ENCODE measurements around the gene SLC16A5.

SLC16A5 gene

GRCh38 chr17:75086496-75087181, 1.1 kb upstream of the SLC16A5 start:
- Histone ChIP-seq H3K9me3 (ENCODE audit: low read length) (no peaks in the 10 kb centered on the region), H3K36me3 (ENCODE audit: insufficient read depth, low read length) (no peaks in the 10 kb centered on the region), H2AFZ (ENCODE audit: low read depth, low read length) (no peak overlapping the region), H3K4me3 (ENCODE audit: low read length) (no peak overlapping the region), H3K27me3 (ENCODE audit: insufficient read depth, low read length) (no peaks in the 10 kb centered on the region), H3K4me1 (ENCODE audit: insufficient read depth, low read length) (peaks cover 15% of the 10 kb centered on the region)

GRCh38 chr17:75087182-75087557, 584 bp upstream of the SLC16A5 start:
- H3K4me3 ChIP-seq (ENCODE audit: low read length) = no peak overlapping the region

DNA sequence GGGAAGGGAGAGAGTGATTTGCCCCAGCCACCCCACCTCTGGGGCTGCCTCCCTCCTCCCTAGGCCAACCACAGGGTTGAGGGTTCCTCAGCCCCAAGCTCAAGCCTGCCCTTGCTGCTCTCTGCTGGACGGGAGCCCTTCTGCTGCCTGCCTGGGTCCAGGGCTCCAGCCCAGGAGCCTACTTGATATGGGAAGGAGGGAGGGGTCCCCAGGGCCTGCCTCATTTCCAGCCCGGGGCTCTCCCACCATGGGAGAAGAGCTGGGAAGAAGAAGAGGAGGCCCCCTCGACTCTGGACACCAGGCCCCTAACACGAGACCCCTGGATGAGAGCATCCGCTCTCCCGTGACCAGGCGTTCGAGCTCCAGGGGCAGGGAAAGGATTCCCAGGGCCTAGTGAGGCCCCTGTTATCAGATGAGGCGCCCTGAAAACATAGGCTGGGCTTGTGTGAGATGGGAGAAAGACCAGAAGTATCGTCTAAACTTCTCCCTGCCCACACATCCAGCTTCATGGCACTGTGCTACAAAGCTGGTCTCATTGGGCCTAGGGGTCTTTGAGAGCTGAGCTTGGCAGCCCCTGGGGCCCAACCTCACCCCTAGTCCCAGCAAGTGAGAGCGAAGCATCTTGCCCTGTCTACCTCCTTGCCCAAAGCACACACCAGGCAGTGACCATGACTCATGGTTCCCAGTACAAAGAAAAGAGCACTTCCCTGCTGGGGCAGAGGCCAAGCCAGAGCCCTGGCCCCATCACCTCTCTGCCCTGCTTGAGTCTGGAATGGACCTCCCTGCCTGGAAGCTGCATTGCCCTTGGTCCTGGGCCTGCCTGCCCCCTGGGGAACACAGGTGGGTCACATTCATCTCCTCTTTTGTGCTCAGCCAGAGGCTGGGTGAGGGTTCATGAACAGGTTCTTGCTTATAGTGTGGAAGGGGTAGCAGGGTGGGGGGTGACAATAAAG, 987 bp downstream of the SLC16A5 start:
- Histone ChIP-seq H3K4me3 (ENCODE audit: low read length) (no peak overlapping the region), H3K9me3 (ENCODE audit: low read length) (no peaks in the 10 kb centered on the region), H3K27me3 (ENCODE audit: insufficient read depth, low read length) (no peaks in the 10 kb centered on the region), H3K4me1 (ENCODE audit: insufficient read depth, low read length) (peaks cover 23% of the 10 kb centered on the region), H3K36me3 (ENCODE audit: insufficient read depth, low read length) (no peaks in the 10 kb centered on the region), H2AFZ (ENCODE audit: low read depth, low read length) (no peak overlapping the region)

More at GRCh38 chr17:75087182-75087557, 584 bp upstream of the SLC16A5 start:
- Histone ChIP-seq H2AFZ (ENCODE audit: low read depth, low read length) (no peak overlapping the region), H3K27me3 (ENCODE audit: insufficient read depth, low read length) (no peaks in the 10 kb centered on the region), H3K9me3 (ENCODE audit: low read length) (no peaks in the 10 kb centered on the region), H3K4me1 (ENCODE audit: insufficient read depth, low read length) (peaks cover 17% of the 10 kb centered on the region), H3K36me3 (ENCODE audit: insufficient read depth, low read length) (no peaks in the 10 kb centered on the region)

- Histone ChIP-seq H3K4me1 (ENCODE audit: insufficient read depth, low read length) (peaks cover 28% of the 10 kb centered on the region), H3K27me3 (ENCODE audit: insufficient read depth, low read length) (no peaks in the 10 kb centered on the region), H3K4me3 (ENCODE audit: low read length) (no peak overlapping the region), H2AFZ (ENCODE audit: low read depth, low read length) (no peak overlapping the region), H3K9me3 (ENCODE audit: low read length) (no peaks in the 10 kb centered on the region), H3K36me3 (ENCODE audit: insufficient read depth, low read length) (no peaks in the 10 kb centered on the region)
Observed at GRCh38 chr17:75090871-75091854, 3.4 kb downstream of the SLC16A5 start.

DNA sequence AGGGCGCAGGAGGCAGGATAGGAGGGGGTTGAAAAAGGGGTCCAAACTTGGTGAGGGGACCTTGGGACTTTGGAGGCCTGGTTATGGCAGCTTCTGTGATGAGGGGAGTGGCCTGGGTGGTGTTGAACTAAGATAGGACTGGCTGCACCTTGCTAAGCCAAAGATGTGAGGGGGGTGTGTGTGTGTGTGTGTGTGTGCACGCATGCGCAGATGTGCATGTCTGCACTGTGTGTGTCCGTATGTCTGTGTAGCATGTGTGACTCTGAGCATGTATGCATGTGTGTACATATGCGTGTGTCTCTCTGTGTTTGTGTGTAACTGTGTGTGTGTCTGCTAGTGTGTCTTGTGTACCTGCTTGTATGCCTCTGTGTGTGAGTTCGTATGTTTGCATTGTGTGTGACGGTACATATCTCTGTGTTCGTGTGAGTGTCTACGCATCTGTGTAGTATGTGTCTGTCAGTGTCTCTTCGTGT, 4.1 kb downstream of the SLC16A5 start:
- Histone ChIP-seq H3K27me3 (ENCODE audit: insufficient read depth, low read length) (no peaks in the 10 kb centered on the region), H3K4me1 (ENCODE audit: insufficient read depth, low read length) (peaks cover 28% of the 10 kb centered on the region), H3K9me3 (ENCODE audit: low read length) (no peaks in the 10 kb centered on the region), H2AFZ (ENCODE audit: low read depth, low read length) (no peak overlapping the region), H3K4me3 (ENCODE audit: low read length) (no peak overlapping the region), H3K36me3 (ENCODE audit: insufficient read depth, low read length) (no peaks in the 10 kb centered on the region)

- H3K4me3 ChIP-seq (ENCODE audit: low read length) = no peak overlapping the region
- H3K36me3 ChIP-seq (ENCODE audit: insufficient read depth, low read length) = no peaks in the 10 kb centered on the region
- H2AFZ ChIP-seq (ENCODE audit: low read depth, low read length) = no peak overlapping the region
- H3K9me3 ChIP-seq (ENCODE audit: low read length) = no peaks in the 10 kb centered on the region
- H3K4me1 ChIP-seq (ENCODE audit: insufficient read depth, low read length) = peaks cover 26% of the 10 kb centered on the region
- H3K27me3 ChIP-seq (ENCODE audit: insufficient read depth, low read length) = no peaks in the 10 kb centered on the region
Observed at GRCh38 chr17:75093548-75094158, 5.9 kb downstream of the SLC16A5 start.

GRCh38 chr17:75094871-75095399, 7.2 kb downstream of the SLC16A5 start:
- no peak overlapping the region for H2AFZ ChIP-seq (ENCODE audit: low read depth, low read length)
- H3K4me1 ChIP-seq (ENCODE audit: insufficient read depth, low read length) = peaks cover 21% of the 10 kb centered on the region
- H3K9me3 ChIP-seq (ENCODE audit: low read length) = no peaks in the 10 kb centered on the region
- no peaks in the 10 kb centered on the region for H3K27me3 ChIP-seq (ENCODE audit: insufficient read depth, low read length)
- no peaks in the 10 kb centered on the region for H3K36me3 ChIP-seq (ENCODE audit: insufficient read depth, low read length)
- no peak overlapping the region for H3K4me3 ChIP-seq (ENCODE audit: low read length)

- Histone ChIP-seq H3K9me3 (ENCODE audit: low read length) (no peaks in the 10 kb centered on the region), H3K4me1 (ENCODE audit: insufficient read depth, low read length) (peaks cover 18% of the 10 kb centered on the region), H3K36me3 (ENCODE audit: insufficient read depth, low read length) (no peaks in the 10 kb centered on the region), H3K4me3 (ENCODE audit: low read length) (no peak overlapping the region), H3K27me3 (ENCODE audit: insufficient read depth, low read length) (no peaks in the 10 kb centered on the region), H2AFZ (ENCODE audit: low read depth, low read length) (no peak overlapping the region)
Observed at GRCh38 chr17:75096082-75096625, 8.4 kb downstream of the SLC16A5 start.

- no peak overlapping the region for H3K4me3 ChIP-seq (ENCODE audit: low read length)
- H3K9me3 ChIP-seq (ENCODE audit: low read length) = no peaks in the 10 kb centered on the region
- H3K36me3 ChIP-seq (ENCODE audit: insufficient read depth, low read length) = no peaks in the 10 kb centered on the region
- H3K27me3 ChIP-seq (ENCODE audit: insufficient read depth, low read length) = no peaks in the 10 kb centered on the region
- peaks cover 9% of the 10 kb centered on the region for H3K4me1 ChIP-seq (ENCODE audit: insufficient read depth, low read length)
- H2AFZ ChIP-seq (ENCODE audit: low read depth, low read length) = no peak overlapping the region
Observed at GRCh38 chr17:75097865-75098264, 10.1 kb downstream of the SLC16A5 start.

DNA sequence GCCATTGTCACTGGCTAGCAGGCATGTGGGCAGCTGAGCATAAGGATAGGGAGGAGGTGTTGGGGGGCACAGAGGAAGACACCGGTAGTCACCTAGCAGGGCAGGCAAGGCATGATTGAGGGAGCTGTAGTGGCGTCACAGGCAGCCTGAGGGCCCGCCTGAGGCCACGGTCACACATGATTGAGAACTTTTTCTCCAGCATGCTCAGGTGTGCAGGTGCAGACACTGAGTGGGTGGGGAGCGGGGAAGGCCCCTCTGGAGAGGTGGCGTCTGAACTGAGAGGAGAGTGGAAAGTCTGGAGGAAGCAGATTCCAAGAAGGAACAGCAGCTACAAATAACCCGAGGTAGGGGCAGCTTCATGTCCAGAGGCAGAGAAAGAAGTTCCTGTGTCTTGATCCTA, 11.1 kb downstream of the SLC16A5 start:
- Histone ChIP-seq H3K27me3 (ENCODE audit: insufficient read depth, low read length) (peaks cover 3% of the 10 kb centered on the region), H3K36me3 (ENCODE audit: insufficient read depth, low read length) (no peaks in the 10 kb centered on the region), H3K4me1 (ENCODE audit: insufficient read depth, low read length) (peaks cover 5% of the 10 kb centered on the region), H2AFZ (ENCODE audit: low read depth, low read length) (no peak overlapping the region), H3K9me3 (ENCODE audit: low read length) (no peaks in the 10 kb centered on the region), H3K4me3 (ENCODE audit: low read length) (no peak overlapping the region)

- H3K36me3 ChIP-seq (ENCODE audit: insufficient read depth, low read length) = no peaks in the 10 kb centered on the region
- no peak overlapping the region for H2AFZ ChIP-seq (ENCODE audit: low read depth, low read length)
- H3K4me3 ChIP-seq (ENCODE audit: low read length) = no peak overlapping the region
- H3K27me3 ChIP-seq (ENCODE audit: insufficient read depth, low read length) = peaks cover 6% of the 10 kb centered on the region
- H3K9me3 ChIP-seq (ENCODE audit: low read length) = no peaks in the 10 kb centered on the region
- peaks cover under 1% of the 10 kb centered on the region for H3K4me1 ChIP-seq (ENCODE audit: insufficient read depth, low read length)
Observed at GRCh38 chr17:75099881-75100595, 12.3 kb downstream of the SLC16A5 start.

All from neuron (in vitro differentiated cells).